HG02943 (cell line): Measurements from ENCODE around the gene OR7D2.

Source experiments
- ATAC-seq: cut with Tn5 transposase; IDR thresholded peaks from one replicate; pipeline ENCODE4 v1.9.1; 2021; ENCODE audit warnings: mild to moderate bottlenecking, low read depth, moderate library complexity; ENCODE audit not compliant: unreplicated experiment

OR7D2 gene

DNA sequence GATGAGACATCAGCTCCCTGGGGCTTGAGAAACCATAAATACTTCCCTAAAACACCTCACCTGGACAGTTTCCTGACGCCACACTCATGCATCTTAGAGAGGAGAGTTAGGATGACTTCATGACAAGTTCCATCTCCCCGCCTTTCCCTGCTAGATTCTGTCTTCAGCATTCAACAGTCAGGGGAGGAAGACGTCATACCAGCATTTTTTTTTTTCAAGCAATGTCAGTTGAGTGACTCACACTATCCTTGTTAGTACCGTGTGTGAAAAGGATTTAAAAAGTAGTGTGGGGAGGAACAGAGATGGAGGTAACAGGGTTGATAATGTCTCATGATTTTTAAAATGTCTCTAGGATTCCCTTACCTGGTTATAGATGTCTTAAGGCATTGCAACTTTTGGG is at the start of gene OR7D2:
Gene OR7D2 (plus strand): TSS at position 79 of the 400 bp plus-strand sequence. CDS start 6,803 bp downstream, outside the sequence.
- no peak for ATAC-seq

DNA sequence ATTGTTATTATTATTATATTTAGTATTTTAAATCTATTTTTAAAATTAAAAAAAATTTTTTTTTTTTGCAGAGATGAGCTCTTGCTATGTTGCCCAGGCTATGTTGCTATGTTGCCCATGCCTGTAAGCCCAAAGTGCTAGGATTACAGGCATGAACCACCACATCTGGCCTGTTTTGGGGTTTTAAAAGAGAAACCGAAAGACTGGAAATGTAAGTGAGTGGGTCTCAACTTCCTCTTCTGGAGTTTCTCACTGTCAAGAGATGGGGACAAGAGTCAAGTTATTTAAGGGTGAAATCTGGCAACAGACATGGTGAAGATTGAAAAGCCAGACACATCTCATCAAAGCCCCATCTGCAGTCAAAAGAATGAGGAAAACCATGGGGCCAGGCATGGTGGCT is 47.8 kb upstream of the OR7D2 start:
- no peak for ATAC-seq

DNA sequence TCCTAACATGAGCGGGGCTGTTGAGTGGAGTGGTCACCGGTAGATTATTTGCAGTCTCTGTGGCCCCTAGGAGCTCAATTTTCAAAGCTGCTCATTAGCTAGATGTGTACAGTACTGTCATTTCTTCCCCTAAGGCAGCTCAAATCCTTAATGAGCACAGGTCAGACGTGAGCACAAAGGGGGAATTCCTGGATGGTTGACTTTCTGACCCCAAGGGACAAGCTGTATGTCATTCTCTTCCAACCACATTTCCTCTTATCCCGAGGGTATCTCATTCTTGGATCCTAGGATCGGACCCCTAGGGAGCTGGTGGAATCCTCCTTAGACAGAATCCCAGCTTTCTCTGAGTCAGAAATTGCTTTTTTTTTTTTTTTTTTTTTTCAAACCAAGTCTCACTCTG is 46.4 kb upstream of the OR7D2 start:
- no peak for ATAC-seq

DNA sequence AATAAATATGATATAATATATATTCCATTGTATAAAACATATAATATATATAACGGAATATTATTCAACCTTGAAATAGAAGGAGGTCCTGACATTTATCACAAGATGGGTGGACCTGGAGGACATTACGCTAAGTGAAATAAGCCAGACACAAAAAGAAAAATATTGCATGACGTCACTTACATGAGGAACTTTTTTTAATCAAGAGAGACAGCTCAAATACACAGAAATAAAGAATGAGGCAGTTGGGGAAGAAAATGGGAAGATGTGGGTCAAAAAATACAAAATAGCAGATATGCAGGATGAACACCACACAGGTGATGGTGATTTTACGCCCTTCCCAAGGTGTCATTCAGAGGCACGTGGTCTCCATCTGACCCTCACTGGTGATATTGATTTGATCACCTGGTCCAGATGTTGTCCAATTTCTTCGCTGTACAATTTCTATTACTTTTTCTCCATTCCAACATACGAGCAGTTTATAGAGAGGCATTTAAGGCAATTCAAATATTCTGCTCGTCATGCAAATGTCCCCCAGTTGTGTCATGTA is 39.1 kb upstream of the OR7D2 start:
- ATAC-seq, result peak; percentile 15

DNA sequence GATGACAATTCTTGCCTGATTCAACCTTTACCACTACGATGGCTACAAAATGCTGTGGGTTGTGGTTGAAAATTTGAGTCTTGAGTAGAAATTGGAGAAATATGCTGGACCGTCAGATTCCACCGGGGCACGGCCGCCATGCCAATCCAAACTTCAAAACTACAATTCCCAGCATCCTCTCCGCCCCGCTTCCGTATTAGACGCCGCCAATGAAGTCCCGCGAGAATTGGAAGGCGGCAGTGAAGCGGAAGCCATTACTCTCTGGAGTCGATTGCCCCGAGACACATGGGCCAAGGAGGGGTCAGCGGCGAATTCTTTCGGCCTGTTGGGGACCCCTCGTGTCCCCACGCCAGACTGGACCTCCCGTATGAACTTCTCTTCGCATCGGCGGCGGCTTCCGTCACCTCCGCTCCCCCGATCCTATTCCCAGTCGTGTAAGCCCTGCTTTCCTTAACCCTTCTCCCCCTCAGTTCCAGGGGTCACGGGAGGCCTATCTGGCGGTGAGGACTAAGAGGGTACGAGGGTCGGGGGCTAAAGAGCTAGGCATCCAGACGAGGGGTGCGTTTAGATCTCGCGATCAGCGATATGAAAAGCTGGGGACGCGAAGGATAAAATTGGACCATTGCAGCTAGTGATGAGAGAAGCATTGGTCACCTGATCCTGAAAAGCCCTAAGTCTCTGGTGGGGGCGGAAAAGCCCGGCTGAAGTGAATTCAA is 38.5 kb upstream of the OR7D2 start, which contains the start of gene ZNF317:
Gene ZNF317 (plus strand): TSS at position 239 of the 716 bp plus-strand sequence. CDS start 15,620 bp downstream, outside the sequence.
- ATAC-seq, result peak; percentile 92

DNA sequence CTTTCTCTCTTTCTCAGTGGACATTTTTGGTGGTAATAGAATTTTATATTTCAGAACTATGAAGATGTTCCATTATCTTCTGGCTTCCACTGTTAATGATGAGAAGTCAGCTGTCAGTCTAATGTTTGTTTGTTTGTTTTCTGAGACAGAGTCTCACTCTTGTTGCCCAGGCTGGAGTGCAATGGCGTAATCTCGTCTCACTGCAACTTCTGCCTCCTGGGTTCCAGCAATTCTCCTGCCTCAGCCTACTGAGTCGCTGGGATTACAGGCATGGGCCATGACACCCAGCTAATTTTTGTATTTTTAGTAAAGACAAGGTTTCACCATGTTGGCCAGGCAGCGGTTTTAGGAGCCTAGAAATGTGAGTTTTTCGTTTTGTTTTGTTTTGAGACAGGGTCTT is 33.9 kb upstream of the OR7D2 start:
- ATAC-seq, result no peak

DNA sequence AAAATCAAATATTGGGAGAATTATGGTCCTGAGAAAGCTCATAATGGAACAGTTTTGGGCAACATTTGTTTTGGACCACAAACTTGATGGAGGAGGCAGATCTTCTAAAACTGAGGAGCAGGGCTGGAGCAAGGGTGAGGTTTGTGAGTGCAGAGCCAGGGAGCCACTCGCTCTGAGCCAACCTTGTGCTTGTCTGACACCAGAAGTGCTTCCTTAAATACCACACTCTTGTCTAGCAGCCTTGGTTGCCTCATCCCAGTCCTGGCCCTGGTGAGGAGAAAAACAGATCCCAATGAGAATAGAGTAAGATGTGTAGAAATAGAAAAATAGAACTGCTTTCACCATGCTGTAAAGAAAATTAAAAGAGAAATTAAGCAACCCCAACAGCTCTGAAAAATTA is 31.9 kb upstream of the OR7D2 start:
- no peak for ATAC-seq

DNA sequence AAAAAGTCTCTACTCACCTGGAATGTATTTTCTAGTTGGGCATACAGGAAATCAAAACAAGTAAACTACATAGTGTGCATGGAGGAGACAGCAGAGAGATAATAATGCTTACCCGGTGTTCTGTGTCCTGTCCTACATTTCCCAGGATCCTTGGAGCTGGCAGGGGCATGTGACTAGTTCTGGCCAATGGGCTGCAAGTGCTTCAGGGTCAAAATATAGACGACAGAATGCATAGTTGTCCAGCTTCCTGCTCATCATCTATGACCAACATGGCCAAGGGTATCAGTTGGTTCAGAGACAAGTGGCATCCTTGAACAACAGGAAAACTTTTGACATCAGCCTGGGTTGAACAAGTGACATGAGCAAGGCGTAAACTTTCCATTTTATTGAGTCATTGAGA is 30.1 kb upstream of the OR7D2 start:
- ATAC-seq, result no peak

DNA sequence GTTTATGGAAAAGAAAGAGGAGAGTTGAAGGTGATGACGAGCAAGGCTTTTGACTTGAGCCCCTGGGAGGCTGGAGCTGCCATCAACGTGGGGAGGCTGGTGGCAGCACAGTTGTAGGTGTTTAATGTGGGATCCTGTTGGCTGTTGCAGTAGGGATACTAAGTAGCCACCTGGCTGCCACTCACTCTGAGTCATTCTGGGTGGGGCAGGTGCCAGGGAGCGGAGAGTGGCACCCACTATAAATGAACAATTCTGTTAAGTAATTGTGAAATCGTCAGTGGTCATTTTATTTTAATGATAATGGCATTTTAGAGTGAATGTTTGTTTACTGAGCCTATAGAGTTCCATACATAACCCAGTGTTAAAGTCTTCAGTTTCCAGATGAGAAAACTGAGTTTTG is 28.8 kb upstream of the OR7D2 start:
- no peak for ATAC-seq

DNA sequence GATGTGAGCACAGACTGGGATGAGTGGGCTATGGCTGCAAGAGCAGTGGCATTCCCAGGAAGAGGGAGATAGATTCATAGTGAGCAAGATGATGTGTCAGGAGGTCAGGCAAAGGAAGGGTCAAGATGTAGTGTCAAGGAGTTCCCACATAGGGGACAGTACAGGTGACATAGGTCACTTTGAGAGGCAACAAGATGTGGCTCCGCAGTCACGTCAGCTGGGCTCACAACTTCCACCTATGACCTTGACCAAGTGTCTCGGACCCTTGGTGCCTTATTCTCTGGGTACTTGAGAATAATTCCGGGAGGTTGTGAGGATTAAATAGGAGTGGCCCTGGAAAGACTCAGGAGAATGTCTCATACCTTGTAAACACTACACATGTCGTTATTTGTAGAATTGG is 28.1 kb upstream of the OR7D2 start:
- no peak for ATAC-seq

DNA sequence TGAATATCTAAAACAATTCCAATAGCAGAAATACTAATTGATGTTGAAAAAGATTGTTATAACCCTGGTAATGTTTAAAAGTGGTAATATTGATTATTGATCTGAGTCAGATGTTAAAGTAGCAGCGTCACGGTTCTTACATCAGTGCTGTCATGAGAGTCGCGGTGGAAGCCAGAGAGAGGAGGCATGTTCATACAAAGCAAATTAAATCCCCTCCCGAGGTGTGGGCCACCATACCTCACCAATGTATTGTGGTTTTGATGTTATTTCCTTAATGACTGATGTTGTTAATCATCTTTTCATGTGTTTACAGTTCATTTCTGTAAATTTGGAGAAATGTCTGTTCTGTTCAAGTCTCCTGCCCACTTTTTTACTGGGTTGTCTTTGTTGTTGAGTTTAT is 27.4 kb upstream of the OR7D2 start:
- no peak for ATAC-seq

DNA sequence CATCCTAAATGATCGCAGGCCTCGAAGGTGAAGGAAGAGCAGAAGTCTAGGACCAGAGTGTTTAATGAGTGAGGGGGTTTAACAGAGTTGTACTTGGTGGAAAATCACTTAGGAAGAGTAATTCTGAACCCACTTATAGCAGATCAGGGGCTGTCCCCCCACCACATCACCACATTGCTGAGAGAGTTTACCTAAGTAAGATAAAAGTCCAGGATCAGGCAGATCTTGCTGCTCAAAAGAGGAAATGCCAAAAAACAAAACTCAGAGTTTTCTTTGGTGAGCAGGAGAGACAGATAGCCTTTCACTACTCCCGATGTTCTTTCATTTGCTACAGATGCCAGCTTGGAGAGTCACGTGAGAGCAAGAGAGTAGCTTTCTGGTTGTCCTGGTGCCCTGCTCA is 23.2 kb upstream of the OR7D2 start:
- no peak for ATAC-seq

DNA sequence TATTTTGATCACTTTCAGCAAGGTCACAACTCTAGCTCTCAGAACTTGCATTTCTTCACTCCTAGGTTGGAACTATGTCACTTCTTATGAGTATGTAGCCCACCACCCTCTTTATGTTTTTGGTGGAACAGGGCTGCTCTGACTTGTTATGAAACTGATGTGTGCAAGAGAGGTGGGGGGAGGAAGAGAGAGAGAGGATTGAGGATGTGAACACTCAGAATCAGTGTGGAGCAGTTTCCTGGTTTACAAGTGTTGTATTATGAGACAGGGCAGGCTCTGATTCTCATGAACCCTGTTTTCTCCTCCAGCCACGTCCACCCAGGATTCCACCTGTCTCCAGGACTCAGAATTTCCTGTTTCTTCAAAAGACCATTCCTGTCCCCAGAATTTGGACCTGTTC is 22.5 kb upstream of the OR7D2 start:
- ATAC-seq, result no peak

DNA sequence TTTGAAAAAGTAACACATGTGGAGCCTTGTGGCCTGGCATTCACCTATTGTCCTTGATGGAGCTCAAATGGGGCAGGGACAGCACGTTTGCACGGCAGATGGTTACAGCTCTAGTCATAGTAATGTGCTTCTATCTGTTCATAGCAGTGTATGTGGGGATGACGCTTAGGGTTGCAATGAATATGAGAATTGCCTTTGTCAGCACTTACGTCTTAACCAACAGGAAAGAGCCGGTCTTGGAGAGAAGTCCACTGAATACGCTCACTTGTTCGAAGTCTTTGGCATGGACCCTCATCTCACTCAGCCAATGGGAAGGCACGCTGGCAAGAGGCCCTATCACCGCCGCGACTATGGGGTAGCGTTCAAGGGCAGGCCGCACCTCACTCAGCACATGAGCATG is 18.9 kb upstream of the OR7D2 start:
- ATAC-seq, result no peak

DNA sequence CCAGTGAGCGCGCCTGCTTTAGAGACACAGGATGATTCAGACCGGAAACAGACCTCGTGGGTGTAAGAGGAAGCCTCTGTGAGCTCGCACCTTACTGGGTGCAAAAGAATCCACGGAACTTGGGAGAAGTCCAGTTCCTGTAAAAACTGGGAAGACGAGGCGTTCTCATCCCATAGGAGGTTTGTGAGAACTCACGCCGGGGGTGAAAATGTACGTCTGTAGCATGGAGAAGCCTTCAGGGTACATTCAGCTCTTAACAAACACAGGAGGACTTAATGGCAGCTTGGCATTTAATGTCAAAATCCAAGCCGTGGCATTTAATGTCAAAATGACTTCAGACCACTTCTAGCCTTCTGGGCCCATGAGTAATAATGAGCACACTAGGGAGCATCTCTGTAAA is 17.4 kb upstream of the OR7D2 start:
- no peak for ATAC-seq

DNA sequence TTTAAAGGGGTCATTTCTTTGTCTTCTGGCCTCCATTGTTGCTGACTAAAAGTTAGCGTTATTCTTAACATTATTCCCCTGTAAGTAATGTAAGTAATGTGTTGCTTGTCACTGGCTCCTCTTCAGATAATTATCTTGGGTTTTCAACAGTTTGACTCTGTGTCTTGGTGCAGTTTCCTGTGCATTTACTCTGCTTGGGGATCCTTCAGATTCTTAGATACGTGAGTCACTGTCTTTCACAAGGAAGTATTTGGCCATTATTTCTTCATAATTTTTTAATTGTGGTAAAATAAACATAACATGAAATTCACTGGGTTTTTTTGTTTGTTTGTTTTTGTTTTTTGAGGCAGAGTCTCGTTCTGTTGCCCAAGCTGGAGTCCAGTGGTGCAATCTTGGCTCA is 13.5 kb upstream of the OR7D2 start:
- no peak for ATAC-seq

DNA sequence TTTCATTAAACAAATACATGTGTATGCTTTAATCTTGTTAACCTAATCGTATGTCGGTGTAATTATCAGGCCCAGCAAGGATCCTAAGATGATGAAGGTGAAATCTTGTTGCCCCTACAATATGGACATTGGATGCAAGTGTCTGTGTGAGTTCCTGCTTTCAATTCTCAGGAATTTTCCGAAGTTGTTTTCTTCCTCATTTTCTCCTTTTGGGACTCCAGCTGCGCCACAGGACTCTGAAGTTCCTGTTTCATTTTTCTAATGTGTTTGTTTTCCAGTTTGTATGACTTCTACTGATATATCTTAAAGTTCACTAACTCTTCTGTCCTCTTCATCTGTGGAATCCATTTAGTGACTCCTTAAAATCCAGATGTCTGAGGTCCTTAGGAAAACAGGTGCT is 11.9 kb upstream of the OR7D2 start:
- no peak for ATAC-seq

DNA sequence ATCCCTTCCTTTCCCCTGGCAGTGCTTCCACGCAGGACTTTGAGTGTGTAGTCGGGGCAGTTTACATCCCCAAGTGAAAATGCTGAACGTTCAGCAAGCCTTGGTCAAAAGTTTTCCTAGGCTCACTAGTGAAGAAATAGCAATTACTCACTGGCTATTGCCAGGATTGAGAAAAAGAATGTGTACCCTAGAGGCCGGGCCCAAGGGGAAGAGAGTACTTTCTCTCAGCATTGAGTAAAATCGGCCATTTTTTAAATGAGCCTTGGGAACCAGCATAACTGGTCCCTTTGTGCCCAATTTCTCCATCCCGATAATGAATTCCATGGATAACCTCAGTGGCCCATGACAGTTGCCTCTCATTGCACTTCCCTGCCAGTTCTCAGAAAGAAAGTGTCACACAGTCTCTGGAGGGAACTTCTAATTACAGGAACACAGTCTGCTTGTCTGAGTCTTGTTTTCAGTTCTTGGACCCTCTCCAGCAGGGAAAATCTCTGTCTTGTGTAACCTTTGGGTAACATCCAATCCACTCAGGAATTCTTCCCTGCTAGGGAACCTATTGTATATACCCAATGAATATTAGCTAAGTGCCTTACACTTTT is 7.3 kb upstream of the OR7D2 start:
- no peak for ATAC-seq

DNA sequence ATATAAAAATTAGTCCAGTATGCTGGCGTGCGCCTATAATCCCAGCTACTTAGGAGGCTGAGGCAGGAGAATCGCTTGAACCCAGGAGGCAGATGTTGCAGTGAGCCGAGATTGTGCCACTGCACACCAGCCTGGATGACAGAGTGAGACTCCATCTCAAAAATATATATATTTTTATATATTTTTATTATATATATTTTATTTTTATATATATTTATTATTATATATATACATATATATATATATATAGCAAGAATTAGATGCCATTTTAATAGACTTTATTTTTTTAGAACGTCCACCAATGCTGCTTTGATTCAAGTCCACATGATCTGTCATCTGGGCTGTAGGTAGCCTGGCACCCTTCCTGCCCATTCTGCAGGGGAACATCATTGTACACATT is 3.5 kb upstream of the OR7D2 start:
- ATAC-seq, result no peak

DNA sequence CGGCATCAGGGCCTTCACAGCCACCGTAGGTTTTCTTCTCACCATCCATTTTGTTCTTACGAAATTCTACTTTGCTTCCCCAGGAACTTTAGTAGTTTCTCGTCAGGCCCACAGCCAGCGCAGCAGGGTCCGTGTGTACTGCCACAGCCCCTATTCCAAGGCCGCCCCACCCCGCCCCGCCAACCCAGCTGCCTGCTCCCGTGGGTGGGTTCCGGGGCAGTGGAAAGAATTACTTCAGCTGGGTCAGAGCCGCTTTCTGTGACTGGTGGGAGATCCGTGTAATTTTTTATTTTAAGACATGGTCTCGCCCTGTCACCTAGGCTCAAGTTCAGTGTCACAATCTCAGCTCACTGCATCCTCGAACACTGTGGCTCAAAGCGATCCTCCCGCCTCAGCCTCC is 4.2 kb downstream of the OR7D2 start:
- ATAC-seq, result no peak

DNA sequence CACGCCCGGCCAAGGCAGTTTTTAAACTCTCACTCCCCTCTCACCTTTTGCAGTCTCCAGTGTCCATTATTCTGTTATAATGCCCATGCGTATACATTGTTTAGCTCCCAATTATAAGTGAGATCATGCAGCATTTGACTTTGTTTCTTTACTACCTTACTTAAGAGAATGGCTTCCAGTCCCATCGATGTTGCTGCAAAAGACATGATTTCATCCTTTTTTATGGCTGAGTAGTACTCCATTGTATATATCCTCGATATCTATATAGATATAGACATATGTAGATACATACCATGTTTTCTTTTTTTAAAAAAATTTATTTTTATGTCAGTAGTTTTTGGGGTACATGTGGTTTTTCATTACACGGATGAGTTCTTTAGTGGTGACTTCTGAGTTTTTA is 8.4 kb downstream of the OR7D2 start:
- no peak for ATAC-seq

DNA sequence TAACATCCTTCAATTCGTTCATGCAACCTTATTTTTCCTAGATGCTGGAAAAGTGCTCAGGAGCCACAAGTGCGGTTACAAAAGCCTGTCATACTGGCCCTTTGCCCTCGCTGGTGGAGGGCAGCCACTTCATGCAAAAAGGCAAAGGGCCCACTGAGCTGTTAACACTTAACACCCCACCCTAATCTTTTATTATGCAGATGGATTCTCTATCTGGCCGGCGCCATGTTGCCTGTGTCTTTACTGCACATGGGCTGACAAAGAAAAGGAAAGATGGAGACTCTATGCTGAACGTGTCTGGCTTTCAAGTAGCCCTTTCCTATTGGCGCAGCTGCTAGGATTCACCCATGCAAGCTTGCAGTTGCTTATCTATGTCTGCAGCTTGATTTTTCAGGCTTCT is 10.8 kb downstream of the OR7D2 start:
- ATAC-seq, result no peak
